ENCODE results near the gene TBC1D24. TPM values are rescaled to one million over a fixed set of nuclear protein-coding genes. Genes with fewer than 3 reads are reported as not detected.
A peak's percentile ranks its signal among the peaks of the same experiment; 100 is the strongest.

Gene TBC1D24
- total RNA-seq, 1 donor: 11.9 TPM

GRCh38 chr16:2457267-2457666, 17.7 kb upstream of the TBC1D24 start:
- no peak for DNase-seq (ENCODE audit: low read depth)
- no peak overlapping the region for H3K4me3 ChIP-seq (ENCODE audit: low read depth, low read length)
- TF ChIP-seq CTCF (IDR thresholded peaks at IDR 0.05; ENCODE audit: insufficient read depth, low read length): no peak

- no peak overlapping the region for H3K4me3 ChIP-seq (ENCODE audit: low read depth, low read length)
- TF ChIP-seq CTCF (IDR thresholded peaks at IDR 0.05; ENCODE audit: insufficient read depth, low read length): no peak
These were observed 17.0 kb upstream of the TBC1D24 start for GRCh38 chr16:2457946-2458345.

GRCh38 chr16:2458887-2459646, 15.9 kb upstream of the TBC1D24 start:
- H3K4me3 ChIP-seq (ENCODE audit: low read depth, low read length): peak overlapping the region; percentile 71

More at GRCh38 chr16:2457946-2458345, 17.0 kb upstream of the TBC1D24 start:
- no peak for DNase-seq (ENCODE audit: low read depth)

GRCh38 chr16:2459647-2460390, 15.1 kb upstream of the TBC1D24 start, which contains the start of gene TEDC2:
Gene TEDC2, plus strand, starts transcription at chr16:2460109. Its CDS starts 36 bp downstream, at chr16:2460145.
- no peak for TF ChIP-seq CTCF (IDR thresholded peaks at IDR 0.05; ENCODE audit: insufficient read depth, low read length)
- DNase-seq (ENCODE audit: low read depth): peak; percentile 83
- H3K4me3 ChIP-seq (ENCODE audit: low read depth, low read length): peak within 1 kb of the TSS; percentile 71

More at GRCh38 chr16:2458887-2459646, 15.9 kb upstream of the TBC1D24 start:
- no peak for DNase-seq (ENCODE audit: low read depth)
- no peak for TF ChIP-seq CTCF (IDR thresholded peaks at IDR 0.05; ENCODE audit: insufficient read depth, low read length)

- TF ChIP-seq CTCF (IDR thresholded peaks at IDR 0.05; ENCODE audit: insufficient read depth, low read length): no peak
- no peak for DNase-seq (ENCODE audit: low read depth)
- peak overlapping the region; percentile 71 for H3K4me3 ChIP-seq (ENCODE audit: low read depth, low read length)
These were observed 14.6 kb upstream of the TBC1D24 start for GRCh38 chr16:2460391-2460713.

GRCh38 chr16:2460916-2461315, 14.0 kb upstream of the TBC1D24 start:
- no peak overlapping the region for H3K4me3 ChIP-seq (ENCODE audit: low read depth, low read length)
- TF ChIP-seq CTCF (IDR thresholded peaks at IDR 0.05; ENCODE audit: insufficient read depth, low read length): no peak
- DNase-seq (ENCODE audit: low read depth): no peak
